ENCODE measurements around the gene TPST2. TPM values are rescaled to one million over a fixed set of nuclear protein-coding genes. Genes with fewer than 3 reads are reported as not detected.

The TPST2 gene
- total RNA-seq, 4 donors from 2014 or later, result 44.5 to 59.4 (median 51.9) TPM

- DNase-seq (ENCODE audit: low spot score in 2 of 2), result no peak
- Histone ChIP-seq H3K27me3 (no peaks in the 10 kb centered on the region), H3K36me3 (peaks cover 13% of the 10 kb centered on the region), H3K27ac (no peak overlapping the region), H3K4me3 (no peak overlapping the region), H3K9me3 (no peaks in the 10 kb centered on the region), H3K4me1 (peaks cover 21% of the 10 kb centered on the region)
- no peak for TF ChIP-seq POLR2AphosphoS5 (IDR thresholded peaks at IDR 0.05)
- no peak for TF ChIP-seq EP300 (IDR thresholded peaks at IDR 0.05)
- no peak for TF ChIP-seq CTCF (IDR thresholded peaks at IDR 0.05)
- WGBS, result 63% methylated on average over 1 of the region's 1 CpG
Measured at GRCh38 chr22:26513838-26514237, 76.1 kb downstream of the TPST2 start.

GRCh38 chr22:26512149-26512793 is 77.7 kb downstream of the TPST2 start, which contains the start of gene TFIP11:
TSS of gene TFIP11 (minus strand) at chr22:26512473. CDS start at chr22:26510272, 2,201 bp downstream.
- peaks cover 25% of the 10 kb centered on the region for H3K36me3 ChIP-seq
- TF ChIP-seq CTCF (IDR thresholded peaks at IDR 0.05), result no peak
- TF ChIP-seq POLR2A (IDR thresholded peaks at IDR 0.05), result peak in 1 of 2 donors; percentile 76
- TF ChIP-seq POLR2AphosphoS5 (IDR thresholded peaks at IDR 0.05), result peak; percentile 80 to 97 (median 89)
- TF ChIP-seq EP300 (IDR thresholded peaks at IDR 0.05), result no peak
- DNase-seq (ENCODE audit: low spot score in 2 of 2), result peak; percentile 97
- no peaks in the 10 kb centered on the region for H3K27me3 ChIP-seq
- peaks cover 21% of the 10 kb centered on the region for H3K4me1 ChIP-seq
- peak within 1 kb of the TSS; percentile 68 for H3K4me3 ChIP-seq
- peak within 1 kb of the TSS; percentile 72 for H3K27ac ChIP-seq
- WGBS, result 0% methylated on average over 19 of the region's 40 CpGs
- no peaks in the 10 kb centered on the region for H3K9me3 ChIP-seq

DNA sequence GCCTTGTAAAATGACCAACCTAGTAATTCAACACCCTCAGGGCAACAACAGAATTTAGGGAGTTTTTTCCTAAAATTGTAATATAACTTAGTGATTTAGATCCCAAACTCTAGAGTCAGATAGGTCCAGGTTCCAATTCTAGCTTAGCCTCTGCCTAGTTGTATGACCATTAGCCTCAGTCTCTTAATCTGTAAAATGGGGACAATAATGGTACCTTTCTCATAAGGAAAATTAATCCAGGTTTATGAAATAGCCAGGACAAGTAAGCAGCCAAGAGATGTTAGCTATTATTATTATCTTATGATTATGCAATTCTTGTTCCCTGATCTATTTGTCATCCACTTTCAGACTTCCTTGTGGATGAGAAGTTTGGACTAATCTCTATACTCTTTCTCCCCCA is 81.8 kb downstream of the TPST2 start:
- no peak for DNase-seq (ENCODE audit: low spot score in 2 of 2)
- peaks cover 22% of the 10 kb centered on the region for H3K4me1 ChIP-seq
- no peak for TF ChIP-seq CTCF (IDR thresholded peaks at IDR 0.05)
- H3K27ac ChIP-seq, result no peak overlapping the region
- no peak overlapping the region for H3K4me3 ChIP-seq
- no peaks in the 10 kb centered on the region for H3K9me3 ChIP-seq
- H3K36me3 ChIP-seq, result peaks cover 63% of the 10 kb centered on the region
- H3K27me3 ChIP-seq, result no peaks in the 10 kb centered on the region

- 78% methylated on average over 1 of the region's 1 CpG for WGBS
- no peaks in the 10 kb centered on the region for H3K9me3 ChIP-seq
- no peak for TF ChIP-seq CTCF (IDR thresholded peaks at IDR 0.05)
- no peak for TF ChIP-seq POLR2AphosphoS5 (IDR thresholded peaks at IDR 0.05)
- TF ChIP-seq EP300 (IDR thresholded peaks at IDR 0.05), result no peak
- TF ChIP-seq POLR2A (IDR thresholded peaks at IDR 0.05), result no peak
- H3K4me1 ChIP-seq, result peaks cover 7% of the 10 kb centered on the region
- H3K27me3 ChIP-seq, result no peaks in the 10 kb centered on the region
- DNase-seq (ENCODE audit: low spot score in 2 of 2), result no peak
- H3K27ac ChIP-seq, result no peak overlapping the region
- peaks cover 93% of the 10 kb centered on the region for H3K36me3 ChIP-seq
- no peak overlapping the region for H3K4me3 ChIP-seq
Measured at GRCh38 chr22:26503758-26504157, 86.2 kb downstream of the TPST2 start.

GRCh38 chr22:26502688-26503561 is 87.0 kb downstream of the TPST2 start:
- Histone ChIP-seq H3K27me3 (no peaks in the 10 kb centered on the region), H3K4me3 (no peak overlapping the region), H3K9me3 (no peaks in the 10 kb centered on the region), H3K4me1 (peaks cover 7% of the 10 kb centered on the region), H3K27ac (no peak overlapping the region), H3K36me3 (peaks cover 93% of the 10 kb centered on the region)
- TF ChIP-seq EP300 (IDR thresholded peaks at IDR 0.05), result no peak
- TF ChIP-seq POLR2AphosphoS5 (IDR thresholded peaks at IDR 0.05), result no peak
- no peak for TF ChIP-seq POLR2A (IDR thresholded peaks at IDR 0.05)
- no peak for TF ChIP-seq CTCF (IDR thresholded peaks at IDR 0.05)
- no peak for DNase-seq (ENCODE audit: low spot score in 2 of 2)
- WGBS, result 35% methylated on average over 3 of the region's 3 CpGs
